HG03159 (cell line): ENCODE measurements around the gene KCP.

Experiments used
- ATAC-seq: cut with Tn5 transposase; IDR thresholded peaks from one replicate; pipeline ENCODE4 v1.9.1; 2021; ENCODE audit warnings: mild to moderate bottlenecking, moderate library complexity; ENCODE audit not compliant: unreplicated experiment

The KCP gene

GRCh38 chr7:128888756-128889095 is 21.8 kb downstream of the KCP start:
- no peak for ATAC-seq

GRCh38 chr7:128888039-128888755 is 22.3 kb downstream of the KCP start:
- no peak for ATAC-seq

- ATAC-seq = no peak
Measured at GRCh38 chr7:128887169-128888038, 23.1 kb downstream of the KCP start.

- ATAC-seq = no peak
Measured at GRCh38 chr7:128886391-128887168, 23.9 kb downstream of the KCP start.

- ATAC-seq = no peak
Measured at GRCh38 chr7:128885370-128886187, 24.9 kb downstream of the KCP start.

- ATAC-seq = no peak
Measured at GRCh38 chr7:128884561-128885369, 25.7 kb downstream of the KCP start.

- ATAC-seq = peak; percentile 77
Measured at GRCh38 chr7:128883622-128884448, 26.7 kb downstream of the KCP start.

GRCh38 chr7:128882134-128882533 is 28.4 kb downstream of the KCP start:
- no peak for ATAC-seq

- ATAC-seq = no peak
Measured at GRCh38 chr7:128881458-128882125, 28.9 kb downstream of the KCP start.

- no peak for ATAC-seq
Measured at GRCh38 chr7:128880791-128881457, 29.6 kb downstream of the KCP start.

- no peak for ATAC-seq
Measured at GRCh38 chr7:128879939-128880746, 30.4 kb downstream of the KCP start.

GRCh38 chr7:128879461-128879938 is 31.0 kb downstream of the KCP start:
- ATAC-seq = no peak

- no peak for ATAC-seq
Measured at GRCh38 chr7:128878226-128879105, 32.0 kb downstream of the KCP start.

GRCh38 chr7:128877756-128878120 is 32.8 kb downstream of the KCP start:
- no peak for ATAC-seq

GRCh38 chr7:128876978-128877755 is 33.3 kb downstream of the KCP start:
- ATAC-seq = no peak
